D721Med (cell line): ENCODE measurements around the gene CDKN2B-AS1.

Experiments used
- DNase-seq: peaks from one replicate; pipeline ENCODE4 v3.0.0; 2011; ENCODE audit warnings: low spot score; ENCODE audit not compliant: insufficient read length
- FAIRE-seq: peaks from 2 replicates; lab custom pipeline; 2011; peaks lifted over from hg19 to GRCh38; lab: Jason Lieb, UNC
- TF ChIP-seq, protein P1 (sequence below): IDR thresholded peaks from 2 replicates; pipeline ENCODE4 v1.5.1; 2012; ENCODE audit warnings: mild to moderate bottlenecking, control low read depth; ENCODE audit not compliant: insufficient read depth; ENCODE audit errors: missing control alignments

CDKN2B-AS1 gene

DNA sequence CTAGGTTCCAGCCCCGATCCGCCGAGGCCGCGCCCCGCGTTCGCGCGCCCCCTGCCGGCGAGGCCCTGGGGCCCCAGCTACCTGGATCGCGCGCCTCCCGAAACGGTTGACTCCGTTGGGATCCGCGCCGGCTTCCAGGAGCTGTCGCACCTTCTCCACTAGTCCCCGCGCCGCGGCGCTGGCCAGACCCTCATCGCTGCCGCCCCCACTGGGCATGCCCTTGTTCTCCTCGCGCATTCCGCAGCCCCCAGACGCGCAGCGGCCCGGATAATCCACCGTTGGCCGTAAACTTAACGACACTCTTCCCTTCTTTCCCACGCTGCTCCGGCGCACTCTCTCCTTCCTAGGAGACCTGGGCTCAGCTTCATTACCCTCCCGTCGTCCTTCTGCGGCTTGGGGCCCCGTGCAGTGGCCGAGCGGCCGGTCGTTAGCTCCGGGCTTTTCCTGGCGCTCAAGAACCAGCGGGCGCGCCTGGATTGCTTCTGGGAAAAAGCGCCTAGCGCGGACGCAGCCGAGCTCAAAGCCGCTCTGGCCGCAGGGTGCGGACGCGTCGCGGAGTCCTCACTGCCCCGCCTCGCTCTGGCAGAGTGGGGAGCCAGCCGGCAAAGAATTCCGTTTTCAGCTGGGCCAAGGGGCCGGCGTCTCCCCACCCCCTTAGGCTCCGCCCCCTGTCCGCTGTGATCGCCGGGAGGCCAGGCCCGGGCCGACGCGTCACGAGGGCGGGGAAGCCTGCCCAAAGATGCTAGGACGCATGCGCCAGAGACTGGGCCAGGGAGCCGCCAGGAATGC is 14.3 kb downstream of the CDKN2B-AS1 start, which contains the start of gene CDKN2B:
CDKN2B (minus strand) TSS at position 589 of the 789 bp plus-strand sequence; CDS start at position 237, 352 bp downstream.
- FAIRE-seq (no peak), DNase-seq (peak; percentile 78)
- TF ChIP-seq, protein P1, sequence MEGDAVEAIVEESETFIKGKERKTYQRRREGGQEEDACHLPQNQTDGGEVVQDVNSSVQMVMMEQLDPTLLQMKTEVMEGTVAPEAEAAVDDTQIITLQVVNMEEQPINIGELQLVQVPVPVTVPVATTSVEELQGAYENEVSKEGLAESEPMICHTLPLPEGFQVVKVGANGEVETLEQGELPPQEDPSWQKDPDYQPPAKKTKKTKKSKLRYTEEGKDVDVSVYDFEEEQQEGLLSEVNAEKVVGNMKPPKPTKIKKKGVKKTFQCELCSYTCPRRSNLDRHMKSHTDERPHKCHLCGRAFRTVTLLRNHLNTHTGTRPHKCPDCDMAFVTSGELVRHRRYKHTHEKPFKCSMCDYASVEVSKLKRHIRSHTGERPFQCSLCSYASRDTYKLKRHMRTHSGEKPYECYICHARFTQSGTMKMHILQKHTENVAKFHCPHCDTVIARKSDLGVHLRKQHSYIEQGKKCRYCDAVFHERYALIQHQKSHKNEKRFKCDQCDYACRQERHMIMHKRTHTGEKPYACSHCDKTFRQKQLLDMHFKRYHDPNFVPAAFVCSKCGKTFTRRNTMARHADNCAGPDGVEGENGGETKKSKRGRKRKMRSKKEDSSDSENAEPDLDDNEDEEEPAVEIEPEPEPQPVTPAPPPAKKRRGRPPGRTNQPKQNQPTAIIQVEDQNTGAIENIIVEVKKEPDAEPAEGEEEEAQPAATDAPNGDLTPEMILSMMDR: peak; percentile 58

DNA sequence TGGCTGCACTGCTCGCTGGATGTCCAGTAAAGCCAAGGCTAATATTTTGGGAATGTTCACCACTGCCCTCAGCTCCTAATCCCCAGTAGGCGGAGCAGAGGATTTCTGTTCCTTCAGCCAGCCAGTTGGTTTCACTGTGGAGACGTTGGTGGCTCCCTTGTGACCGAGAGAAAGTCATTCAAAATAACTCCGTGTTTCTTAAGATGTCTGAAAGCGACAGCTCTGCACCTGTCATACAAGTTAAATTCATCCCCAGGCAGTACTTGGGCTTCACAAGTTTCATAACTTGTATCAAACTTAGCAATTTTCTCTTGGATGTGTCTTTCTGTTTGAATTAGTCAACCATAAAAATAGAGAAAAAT is 14.9 kb downstream of the CDKN2B-AS1 start:
- DNase-seq (no peak), FAIRE-seq (no peak)
- TF ChIP-seq, protein P1: no peak

DNA sequence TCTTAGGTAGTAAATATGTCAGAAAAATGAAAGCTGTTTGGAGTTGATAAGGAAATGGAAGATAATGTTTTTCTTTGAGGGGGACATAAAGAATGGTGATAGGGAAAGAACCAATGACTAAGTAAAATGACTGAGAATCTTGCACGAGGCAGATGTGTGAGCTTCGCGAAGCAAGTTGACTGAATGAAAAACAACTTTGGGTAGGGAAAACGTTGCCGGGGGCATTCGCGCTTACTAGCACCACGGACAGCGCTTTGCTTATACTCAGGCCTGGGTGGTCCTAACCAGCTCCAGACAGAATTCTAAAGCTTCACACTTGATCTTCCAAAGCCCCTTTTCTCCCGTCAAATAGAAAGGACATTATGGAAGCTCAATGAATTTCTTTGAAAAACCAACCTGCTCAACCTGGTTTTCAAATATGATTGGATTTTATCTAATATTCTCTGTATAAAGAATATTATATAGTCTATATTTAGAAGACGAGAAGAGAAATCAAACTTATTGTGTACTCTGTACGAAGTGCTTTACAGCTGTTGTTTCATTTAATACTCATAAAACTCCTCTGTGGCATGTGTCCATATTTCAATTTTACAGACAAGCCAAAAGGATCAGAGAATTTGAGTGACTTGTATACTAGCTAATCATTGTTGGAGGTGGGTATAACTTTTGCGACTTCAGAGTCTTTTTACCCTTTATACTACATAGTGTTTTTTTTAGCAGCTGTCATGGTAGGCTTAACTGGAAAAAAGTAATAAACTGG is 16.5 kb downstream of the CDKN2B-AS1 start:
- no peak for DNase-seq
- TF ChIP-seq, protein P1: no peak
- FAIRE-seq: no peak

DNA sequence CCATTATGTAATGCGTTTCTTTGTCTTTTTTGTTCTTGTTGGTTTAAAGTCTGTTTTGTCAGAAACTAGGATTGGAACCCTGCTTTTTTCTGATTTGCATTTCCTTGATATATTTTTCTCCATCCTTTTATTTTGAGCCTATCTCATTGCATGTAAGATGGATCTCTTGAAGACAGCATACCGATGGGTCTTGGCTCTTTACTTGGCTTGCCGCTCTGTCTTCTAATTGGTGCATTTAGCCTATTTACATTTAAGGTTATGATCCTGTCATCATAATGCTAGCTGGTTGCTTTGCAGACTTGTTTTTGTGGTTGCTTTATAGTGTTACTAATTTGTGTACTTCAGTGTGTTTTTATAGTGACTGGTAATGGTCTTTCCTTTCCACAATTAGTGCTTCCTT is 27.8 kb downstream of the CDKN2B-AS1 start:
- no peak for FAIRE-seq
- no peak for DNase-seq
- TF ChIP-seq, protein P1: no peak

DNA sequence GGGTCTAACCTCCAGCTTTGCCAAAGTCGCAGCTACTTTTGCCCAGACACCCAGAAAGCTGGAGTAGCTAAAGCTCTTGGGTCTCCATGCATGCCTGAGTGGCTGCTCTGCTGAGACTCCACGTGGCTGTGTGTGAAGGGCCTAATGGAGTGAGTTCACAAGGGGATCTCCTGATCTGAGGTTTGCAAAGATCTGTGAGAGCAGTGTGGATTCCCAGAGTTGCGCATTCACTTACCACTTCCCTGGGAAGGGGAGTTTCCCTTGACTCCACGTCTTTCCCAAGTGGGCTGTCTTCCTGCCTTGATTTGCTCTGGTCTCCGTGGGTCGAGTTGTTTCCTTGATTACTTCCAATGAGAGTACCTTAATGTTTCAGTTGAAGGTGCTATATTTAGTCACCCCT is 32.1 kb downstream of the CDKN2B-AS1 start:
- DNase-seq (no peak), FAIRE-seq (no peak)
- TF ChIP-seq, protein P1: no peak

- no peak for FAIRE-seq
- DNase-seq: no peak
- TF ChIP-seq, protein P1: no peak
These were observed 33.8 kb downstream of the CDKN2B-AS1 start for GRCh38 chr9:22028394-22028793.
